Loucy (cell line): ENCODE data around the gene TTLL12.

Experiments used
- H2AFZ ChIP-seq: fragments of 200-600 bp; sonication (generic); 2 replicates; pipeline ENCODE4 v1.6.0; 2016; ENCODE audit warnings: antibody characterized with exemption, mild to moderate bottlenecking, low read length, moderate library complexity
- H3F3A ChIP-seq: fragments of 200-600 bp; 2 replicates; pipeline ENCODE4 v1.6.0; 2016; ENCODE audit warnings: antibody characterized with exemption, low read depth, mild to moderate bottlenecking
- H3K27me3 ChIP-seq: fragments of 200-600 bp; sonication (generic); 2 replicates; pipeline ENCODE4 v1.6.1; 2014; ENCODE audit warnings: low read length, mild to moderate bottlenecking; ENCODE audit not compliant: insufficient read depth, poor library complexity, severe bottlenecking
- H3K36me3 ChIP-seq: fragments of 200-600 bp; sonication (generic); 2 replicates; pipeline ENCODE4 v1.6.1; 2016; ENCODE audit warnings: low read length; ENCODE audit not compliant: insufficient read depth
- H3K4me1 ChIP-seq: fragments of 200-600 bp; sonication (generic); 2 replicates; pipeline ENCODE4 v1.5.1; 2014; ENCODE audit warnings: low read length, mild to moderate bottlenecking; ENCODE audit not compliant: insufficient read depth, poor library complexity, severe bottlenecking
- H3K4me2 ChIP-seq: fragments of 200-600 bp; sonication (generic); 2 replicates; pipeline ENCODE4 v1.6.0; 2014; ENCODE audit warnings: antibody characterized with exemption, low read length, low read depth, mild to moderate bottlenecking; ENCODE audit not compliant: poor library complexity, severe bottlenecking
- H3K4me3 ChIP-seq: fragments of 200-600 bp; sonication (generic); 2 replicates; pipeline ENCODE4 v1.5.1; 2014; ENCODE audit warnings: low read length, mild to moderate bottlenecking, mixed read lengths; ENCODE audit not compliant: poor library complexity, severe bottlenecking
- H3K79me2 ChIP-seq: fragments of 200-600 bp; sonication (generic); 2 replicates; pipeline ENCODE4 v1.6.1; 2014; ENCODE audit warnings: low read length; ENCODE audit not compliant: insufficient read depth
- H3K9ac ChIP-seq: fragments of 200-600 bp; sonication (generic); 2 replicates; pipeline ENCODE4 v1.6.0; 2014; ENCODE audit warnings: mild to moderate bottlenecking, low read depth, low read length, moderate library complexity; ENCODE audit not compliant: poor library complexity, severe bottlenecking
- H3K9me2 ChIP-seq: fragments of 200-600 bp; sonication (generic); replicated peaks from 2 replicates; pipeline ENCODE4 v1.6.1; 2016; ENCODE audit warnings: low read depth, low read length, mixed read lengths
- H3K9me3 ChIP-seq: fragments of 200-600 bp; sonication (generic); 2 replicates; pipeline ENCODE4 v1.6.1; 2014; ENCODE audit warnings: mild to moderate bottlenecking, antibody characterized with exemption, low read length, low read depth; ENCODE audit not compliant: insufficient read depth
- H4K20me1 ChIP-seq: fragments of 200-600 bp; sonication (generic); 2 replicates; pipeline ENCODE4 v1.6.0; 2014; ENCODE audit warnings: antibody characterized with exemption, low read length, mild to moderate bottlenecking; ENCODE audit not compliant: insufficient read depth, poor library complexity, severe bottlenecking
- EZH2phosphoT487 ChIP-seq: fragments of 200-600 bp; IDR thresholded peaks from 2 replicates; pipeline ENCODE4 v1.6.1; 2018; ENCODE audit warnings: antibody characterized with exemption, mild to moderate bottlenecking, moderate library complexity, borderline replicate concordance
- TF ChIP-seq, protein P1 (sequence below): fragments of 200-600 bp; sonication (generic); conservative IDR thresholded peaks from 2 replicates; pipeline ENCODE4 v1.5.1; 2014; ENCODE audit warnings: mild to moderate bottlenecking, antibody characterized with exemption, low read length

The TTLL12 gene

DNA sequence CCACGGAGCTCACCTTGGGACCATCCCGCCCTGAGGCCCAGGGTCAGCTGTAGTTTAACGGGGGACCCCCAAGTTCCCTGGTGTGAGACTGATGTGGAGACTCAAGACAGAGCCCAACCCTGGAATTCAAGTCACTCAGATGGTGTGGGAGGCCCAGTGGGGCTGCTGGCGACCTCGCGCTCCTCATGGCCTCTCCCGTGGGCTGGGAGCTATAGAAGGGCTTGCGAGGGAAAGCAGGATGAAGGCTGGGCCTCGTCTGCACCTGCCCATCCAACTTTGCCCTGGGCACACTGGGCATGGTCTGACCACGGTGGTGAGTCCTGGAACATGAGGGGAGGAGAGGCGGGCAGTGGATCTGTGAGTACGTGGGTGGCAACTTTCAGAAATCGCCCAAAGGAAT is 13.6 kb upstream of the TTLL12 start:
- H3K9me2 ChIP-seq = no peaks in the 10 kb centered on the region
- no peak overlapping the region for H3K4me2 ChIP-seq
- no peaks in the 10 kb centered on the region for H4K20me1 ChIP-seq
- no peak overlapping the region for H2AFZ ChIP-seq
- H3K79me2 ChIP-seq = no peaks in the 10 kb centered on the region
- H3K36me3 ChIP-seq = no peaks in the 10 kb centered on the region
- no peak overlapping the region for H3K9ac ChIP-seq
- no peaks in the 10 kb centered on the region for H3K4me1 ChIP-seq
- no peak overlapping the region for H3K4me3 ChIP-seq
- TF ChIP-seq EZH2phosphoT487 = no peak
- TF ChIP-seq, protein P1, sequence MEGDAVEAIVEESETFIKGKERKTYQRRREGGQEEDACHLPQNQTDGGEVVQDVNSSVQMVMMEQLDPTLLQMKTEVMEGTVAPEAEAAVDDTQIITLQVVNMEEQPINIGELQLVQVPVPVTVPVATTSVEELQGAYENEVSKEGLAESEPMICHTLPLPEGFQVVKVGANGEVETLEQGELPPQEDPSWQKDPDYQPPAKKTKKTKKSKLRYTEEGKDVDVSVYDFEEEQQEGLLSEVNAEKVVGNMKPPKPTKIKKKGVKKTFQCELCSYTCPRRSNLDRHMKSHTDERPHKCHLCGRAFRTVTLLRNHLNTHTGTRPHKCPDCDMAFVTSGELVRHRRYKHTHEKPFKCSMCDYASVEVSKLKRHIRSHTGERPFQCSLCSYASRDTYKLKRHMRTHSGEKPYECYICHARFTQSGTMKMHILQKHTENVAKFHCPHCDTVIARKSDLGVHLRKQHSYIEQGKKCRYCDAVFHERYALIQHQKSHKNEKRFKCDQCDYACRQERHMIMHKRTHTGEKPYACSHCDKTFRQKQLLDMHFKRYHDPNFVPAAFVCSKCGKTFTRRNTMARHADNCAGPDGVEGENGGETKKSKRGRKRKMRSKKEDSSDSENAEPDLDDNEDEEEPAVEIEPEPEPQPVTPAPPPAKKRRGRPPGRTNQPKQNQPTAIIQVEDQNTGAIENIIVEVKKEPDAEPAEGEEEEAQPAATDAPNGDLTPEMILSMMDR = no peak
- H3F3A ChIP-seq = no peaks in the 10 kb centered on the region
- no peaks in the 10 kb centered on the region for H3K9me3 ChIP-seq
- H3K27me3 ChIP-seq = no peaks in the 10 kb centered on the region

DNA sequence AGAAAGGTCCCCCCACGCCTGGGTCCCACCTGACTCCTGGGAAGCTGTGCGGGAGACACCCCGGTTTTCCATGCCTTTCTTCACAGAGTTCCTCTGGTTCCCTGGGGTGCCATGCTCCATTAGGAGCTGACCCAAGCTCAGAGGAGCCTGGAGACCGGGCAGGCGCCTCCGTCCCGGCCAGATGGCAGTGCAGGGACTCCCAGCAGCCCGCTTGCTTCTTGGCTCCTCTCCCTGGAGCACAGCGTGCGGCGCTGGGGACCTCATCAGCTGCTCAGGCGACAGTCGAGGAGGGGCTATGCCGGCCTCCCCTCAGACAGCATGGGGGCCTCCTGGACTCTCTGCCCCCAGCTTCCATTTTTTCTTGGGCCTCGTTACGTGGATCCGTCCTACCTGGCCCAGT is 13.1 kb upstream of the TTLL12 start:
- Histone ChIP-seq H3K27me3 (no peaks in the 10 kb centered on the region), H4K20me1 (no peaks in the 10 kb centered on the region), H3K79me2 (no peaks in the 10 kb centered on the region), H3K36me3 (no peaks in the 10 kb centered on the region), H3K4me3 (no peak overlapping the region), H3K4me2 (no peak overlapping the region), H3K9ac (no peak overlapping the region), H3K9me2 (no peaks in the 10 kb centered on the region), H3F3A (no peaks in the 10 kb centered on the region), H3K4me1 (no peaks in the 10 kb centered on the region), H2AFZ (no peak overlapping the region), H3K9me3 (no peaks in the 10 kb centered on the region)
- TF ChIP-seq EZH2phosphoT487 = no peak
- TF ChIP-seq, protein P1 = no peak

DNA sequence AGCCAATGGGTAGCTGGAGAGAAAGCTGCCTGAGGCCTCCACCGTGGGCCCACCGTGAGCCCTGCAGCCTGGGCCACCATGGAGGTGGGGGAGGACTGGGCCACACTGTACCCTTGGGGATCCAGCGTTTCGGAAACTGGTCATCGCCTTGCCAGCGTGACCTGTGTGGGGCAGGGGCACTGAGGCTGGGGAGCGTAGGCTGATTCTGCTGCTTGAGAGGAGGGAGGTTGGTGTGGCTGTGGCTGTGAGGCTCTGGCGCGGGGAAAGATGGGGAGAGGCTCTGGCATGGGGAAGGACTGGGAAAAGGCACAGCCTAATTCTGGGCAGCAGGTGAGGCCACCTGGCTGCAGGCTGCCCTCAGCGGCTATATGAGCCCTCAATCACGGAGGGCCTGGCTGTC is 12.6 kb upstream of the TTLL12 start:
- Histone ChIP-seq H3K79me2 (no peaks in the 10 kb centered on the region), H3K4me2 (no peak overlapping the region), H3K9me2 (no peaks in the 10 kb centered on the region), H2AFZ (no peak overlapping the region), H3K9me3 (no peaks in the 10 kb centered on the region), H3K36me3 (no peaks in the 10 kb centered on the region), H3K27me3 (no peaks in the 10 kb centered on the region), H4K20me1 (no peaks in the 10 kb centered on the region), H3F3A (no peaks in the 10 kb centered on the region), H3K9ac (no peak overlapping the region), H3K4me3 (no peak overlapping the region), H3K4me1 (no peaks in the 10 kb centered on the region)
- TF ChIP-seq EZH2phosphoT487 = no peak
- TF ChIP-seq, protein P1 = no peak
